ENCODE measurements around the gene A4GNT.
"Not testable (repeated sequence)": the region's sequence is repeated elsewhere in the genome, so short reads cannot be mapped to it uniquely, and the experiment has no call there.

The A4GNT gene

DNA sequence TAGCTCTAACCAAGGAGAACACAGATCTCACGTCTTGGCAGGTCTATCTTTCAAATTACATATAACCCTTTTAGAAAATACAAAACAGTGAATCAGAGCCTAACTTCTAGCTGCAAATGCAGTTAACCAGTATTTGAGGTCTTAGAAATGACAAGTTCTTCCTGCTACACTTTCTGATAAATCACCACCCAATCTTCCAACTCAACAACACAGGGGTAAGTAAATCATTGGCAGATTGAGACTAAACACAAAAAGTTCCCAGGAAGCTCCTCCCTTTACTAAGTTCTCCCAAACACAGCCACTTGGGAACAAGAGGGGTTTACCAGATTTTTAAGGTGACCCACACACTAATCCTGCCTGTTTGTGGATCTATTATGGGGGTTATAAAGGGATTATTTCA lies at the start of gene A4GNT:
Gene A4GNT (minus strand): TSS at position 152 of the 400 bp plus-strand sequence. CDS start 1,134 bp downstream, outside the sequence.
- no peak for DNase-seq (ENCODE audit: low spot score)

DNA sequence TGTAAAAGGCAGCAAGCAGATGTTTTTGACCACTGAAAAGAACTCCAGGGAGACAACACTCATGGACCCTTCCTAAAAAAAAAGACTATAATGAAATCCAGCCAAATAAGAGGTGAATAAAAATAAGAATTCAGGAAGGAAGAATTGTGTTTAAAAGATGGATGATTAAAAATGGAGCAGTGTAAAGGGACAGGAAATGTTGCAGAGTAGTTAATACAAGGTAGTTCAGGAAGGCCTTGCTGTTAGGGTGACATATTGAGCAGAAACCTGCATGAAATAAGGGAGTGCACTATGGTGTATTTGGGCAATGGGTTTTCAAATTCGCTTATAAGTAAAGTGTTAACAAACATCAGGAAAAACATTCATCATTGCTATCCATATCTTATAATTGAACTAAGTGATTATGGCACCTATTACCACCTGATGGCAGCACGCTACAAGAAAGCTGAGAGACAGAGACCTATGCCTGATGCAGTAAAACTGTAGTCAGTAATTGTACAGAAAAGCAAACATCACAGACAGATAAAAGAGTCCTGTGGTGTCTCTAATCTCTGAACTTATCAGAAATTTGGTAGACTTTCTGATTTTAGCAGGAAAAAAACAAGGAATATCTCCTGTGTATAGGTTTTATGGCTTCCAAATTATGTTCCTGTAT lies 48.3 kb upstream of the A4GNT start:
- DNase-seq (ENCODE audit: low spot score): peak; percentile 39

DNA sequence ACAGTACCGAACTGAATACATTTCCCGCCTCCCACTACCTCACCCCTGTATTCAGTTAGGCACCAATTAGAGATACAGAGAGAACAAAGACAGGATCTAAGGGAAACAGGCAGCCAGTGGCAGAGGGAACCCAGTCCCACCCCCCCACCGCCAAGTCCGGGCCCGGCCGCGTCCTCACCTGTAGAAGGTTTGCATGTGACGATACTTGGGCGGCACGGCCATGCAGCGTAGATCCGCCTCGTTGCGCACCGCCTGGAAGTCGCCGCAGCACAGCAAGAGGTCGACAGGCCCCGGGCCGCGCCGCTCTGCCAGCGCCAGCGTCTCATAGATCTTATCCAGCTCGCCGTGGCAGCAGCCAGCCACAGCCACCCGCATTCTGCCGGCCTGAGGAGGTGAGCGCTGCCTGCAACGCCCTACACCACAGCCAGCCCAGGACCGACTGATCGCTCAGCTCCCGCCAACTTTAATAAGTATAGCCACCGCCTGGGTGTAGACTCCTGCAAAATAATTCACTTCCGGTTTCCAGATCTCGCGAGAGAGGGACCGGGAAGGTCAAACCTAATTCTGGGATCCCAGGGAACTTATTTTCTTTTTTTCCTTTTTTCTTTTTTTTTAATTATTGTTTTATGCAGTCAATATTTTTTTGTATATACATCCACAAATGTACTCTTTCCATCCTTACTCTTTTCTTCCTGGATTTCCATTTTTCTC lies 42.4 kb upstream of the A4GNT start, which contains the start of gene DBR1:
Gene DBR1 (minus strand): TSS at position 501 of the 711 bp plus-strand sequence. CDS start 126 bp downstream, at position 375.
- DNase-seq (ENCODE audit: low spot score): peak; percentile 68

DNA sequence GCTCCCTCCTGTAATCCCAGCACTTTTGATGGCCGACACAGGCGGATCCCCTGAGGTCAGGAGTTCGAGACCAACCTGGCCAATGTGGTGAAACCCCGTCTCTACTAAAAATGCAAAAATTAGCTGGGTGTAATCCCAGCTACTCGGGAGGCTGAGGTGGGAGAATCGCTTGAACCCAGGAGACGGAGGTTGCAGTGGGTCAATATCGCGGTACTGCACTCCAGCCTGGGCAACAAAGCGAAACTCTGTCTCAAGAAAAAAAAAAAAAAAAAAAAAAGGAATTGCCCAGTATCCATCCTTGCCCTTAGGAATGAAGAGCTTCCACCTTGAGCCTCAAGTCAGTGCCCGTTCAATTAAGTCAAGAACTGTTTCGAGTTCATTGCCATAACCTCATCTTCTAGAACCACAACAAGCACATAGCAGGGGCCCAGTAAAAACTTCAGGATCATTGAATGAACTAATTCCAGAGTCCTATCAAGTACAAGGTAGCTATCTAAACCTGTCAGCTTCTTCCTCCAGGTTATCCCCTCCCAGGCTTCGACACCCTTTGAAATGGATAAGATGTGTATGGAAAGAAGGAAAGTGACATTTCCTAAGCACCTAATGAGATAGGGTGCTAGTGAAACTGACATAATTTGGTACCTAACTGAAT lies 41.7 kb upstream of the A4GNT start:
- no peak for DNase-seq (ENCODE audit: low spot score)

DNA sequence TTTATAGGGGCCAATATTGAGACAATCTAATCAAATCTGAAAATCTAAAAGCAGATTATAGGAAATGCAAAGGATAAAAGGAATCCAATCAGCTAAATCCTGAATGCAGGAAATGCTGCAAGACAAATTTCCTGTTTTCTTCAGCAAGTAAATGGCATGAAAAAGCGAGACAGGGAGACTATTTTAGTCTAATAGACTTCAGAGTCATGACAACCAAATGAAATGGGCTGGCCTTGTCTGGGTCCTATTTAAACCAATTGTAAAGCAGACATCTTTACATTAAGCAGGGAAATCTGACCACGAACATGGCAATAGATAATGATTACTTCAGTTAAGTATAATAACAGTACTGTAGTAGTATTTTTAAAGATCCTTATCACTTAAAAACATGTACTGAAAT lies 40.4 kb upstream of the A4GNT start:
- no peak for DNase-seq (ENCODE audit: low spot score)

DNA sequence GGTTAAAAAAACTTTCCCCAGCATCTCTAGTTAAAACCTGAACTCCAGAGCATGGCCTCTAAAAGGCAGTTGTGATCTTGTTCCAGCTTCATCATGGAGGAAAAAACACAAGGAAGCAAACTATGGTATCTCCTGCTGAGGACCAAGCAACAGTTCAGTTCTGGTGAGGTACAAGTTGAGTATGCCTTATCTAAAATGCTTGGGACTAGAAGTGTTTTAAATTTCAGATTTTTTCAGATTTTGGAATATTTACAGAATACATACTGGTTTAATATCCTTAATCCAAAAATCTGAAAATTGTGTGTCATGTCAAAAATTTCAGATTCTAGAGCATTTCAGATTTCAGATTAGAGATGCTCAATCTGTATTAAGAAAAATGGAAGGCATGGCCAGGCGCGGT lies 32.9 kb upstream of the A4GNT start:
- DNase-seq (ENCODE audit: low spot score): no peak

DNA sequence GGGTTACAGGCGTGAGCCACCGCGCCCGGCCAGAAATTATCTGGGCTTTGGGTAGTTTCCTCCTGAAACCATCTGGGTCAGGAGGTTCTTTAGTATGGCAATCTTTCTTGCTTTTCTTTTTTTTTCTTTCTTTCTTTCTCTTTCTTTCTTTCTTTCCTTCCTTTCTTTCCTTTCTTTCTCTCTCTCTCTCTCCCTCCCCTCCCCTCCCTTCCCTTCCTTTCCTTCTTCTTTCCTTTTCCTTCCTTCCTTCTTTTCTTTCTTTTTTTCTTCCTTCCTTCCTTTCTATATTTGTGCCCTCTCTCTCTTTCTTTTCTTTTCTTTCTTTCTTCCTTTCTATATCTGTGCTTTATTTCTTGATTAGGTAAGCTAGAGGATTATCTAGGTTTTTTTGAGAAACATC lies 25.6 kb upstream of the A4GNT start:
- no peak for DNase-seq (ENCODE audit: low spot score)

DNA sequence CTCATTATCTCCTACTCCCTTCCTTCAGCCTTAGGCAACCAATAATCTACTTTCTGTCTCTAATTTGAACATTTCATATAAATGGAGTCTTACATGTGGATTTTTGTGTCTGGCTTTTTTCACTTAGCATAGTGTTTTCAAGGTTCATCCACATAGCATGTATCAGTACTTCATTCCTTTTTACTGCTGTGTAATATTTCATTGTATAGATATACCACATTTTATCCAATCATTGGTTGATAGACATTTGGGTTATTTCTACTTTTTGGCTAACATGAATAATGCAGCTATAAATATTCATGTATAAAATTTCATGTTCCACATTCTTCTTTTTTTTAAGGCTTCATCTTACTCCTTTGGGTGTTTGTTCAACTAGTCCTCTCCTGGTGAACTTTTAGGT lies 22.3 kb upstream of the A4GNT start:
- no peak for DNase-seq (ENCODE audit: low spot score)

DNA sequence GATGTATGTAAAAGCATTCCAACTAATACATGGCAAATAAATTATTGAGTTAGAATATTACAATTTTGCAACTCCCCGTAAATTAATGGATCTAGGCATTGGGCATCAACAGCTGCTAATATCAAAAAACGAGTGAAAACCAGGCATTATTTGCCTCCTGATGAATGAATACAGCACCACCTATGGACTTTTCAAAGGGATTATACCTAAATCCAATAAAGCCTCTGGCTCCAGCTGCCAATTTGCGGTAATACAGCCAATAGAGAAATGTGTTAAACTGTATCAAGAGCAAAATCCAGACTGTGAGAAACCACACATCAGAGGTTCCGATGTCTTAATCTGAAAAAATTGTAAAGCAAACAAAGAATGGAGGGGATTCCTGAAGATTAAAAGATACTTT lies 16.3 kb upstream of the A4GNT start:
- no peak for DNase-seq (ENCODE audit: low spot score)

DNA sequence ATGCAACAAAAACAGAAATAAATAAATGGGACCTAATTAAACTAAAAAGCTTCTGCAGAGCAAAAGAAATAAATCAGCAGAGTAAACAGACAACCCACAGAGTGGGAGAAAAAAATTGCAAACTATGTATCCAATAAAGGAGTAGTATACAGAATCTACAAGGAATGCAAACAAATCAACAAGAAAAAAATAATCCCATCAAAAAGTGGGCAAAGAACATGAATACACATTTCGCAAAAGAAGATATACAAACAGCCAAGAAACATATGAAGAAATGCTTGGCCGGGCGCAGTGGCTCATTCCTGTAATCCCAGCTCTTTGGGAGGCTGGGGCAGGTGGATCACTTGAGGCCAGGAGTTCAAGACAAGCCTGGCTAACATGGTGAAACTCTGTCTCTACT lies 10.0 kb upstream of the A4GNT start:
- not testable (repeated sequence) for DNase-seq (ENCODE audit: low spot score)

DNA sequence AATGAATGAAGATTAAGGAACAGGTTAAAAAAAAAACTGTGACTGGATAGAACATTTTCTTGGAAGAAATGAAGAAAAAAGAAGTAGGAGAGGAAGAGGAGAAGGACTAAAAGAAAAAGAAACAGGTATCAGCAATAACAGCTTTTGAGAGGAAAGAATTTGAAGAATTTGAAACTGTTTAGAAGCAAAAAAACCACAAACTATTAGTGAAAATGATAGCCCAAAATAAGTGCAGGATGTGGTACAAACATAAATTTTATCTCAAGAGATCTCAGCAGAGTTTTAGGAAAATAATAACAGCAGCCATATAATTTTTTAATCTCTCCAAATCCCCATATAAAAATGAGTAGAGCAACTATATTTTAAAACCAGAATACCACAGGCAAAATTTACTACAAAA lies 8.8 kb upstream of the A4GNT start:
- no peak for DNase-seq (ENCODE audit: low spot score)

DNA sequence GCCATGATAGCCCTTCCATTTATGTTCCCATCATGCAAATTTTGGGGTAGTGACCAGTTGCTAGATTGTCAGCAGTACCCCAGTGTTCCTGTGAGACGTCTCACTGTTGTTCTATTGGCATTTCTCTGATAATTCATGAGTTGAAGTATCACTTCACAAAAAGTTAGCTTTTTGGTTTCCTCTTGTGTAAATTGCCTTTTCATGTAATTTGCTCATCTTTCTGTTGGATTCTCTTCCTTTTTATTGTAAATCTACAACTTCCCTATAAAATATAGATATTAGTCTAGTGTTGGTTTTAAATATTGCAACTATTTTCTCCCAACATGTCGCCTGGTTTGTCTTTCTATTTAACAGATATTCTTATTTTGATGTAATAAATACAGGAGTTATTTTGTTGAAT lies 7.5 kb upstream of the A4GNT start:
- DNase-seq (ENCODE audit: low spot score): no peak

DNA sequence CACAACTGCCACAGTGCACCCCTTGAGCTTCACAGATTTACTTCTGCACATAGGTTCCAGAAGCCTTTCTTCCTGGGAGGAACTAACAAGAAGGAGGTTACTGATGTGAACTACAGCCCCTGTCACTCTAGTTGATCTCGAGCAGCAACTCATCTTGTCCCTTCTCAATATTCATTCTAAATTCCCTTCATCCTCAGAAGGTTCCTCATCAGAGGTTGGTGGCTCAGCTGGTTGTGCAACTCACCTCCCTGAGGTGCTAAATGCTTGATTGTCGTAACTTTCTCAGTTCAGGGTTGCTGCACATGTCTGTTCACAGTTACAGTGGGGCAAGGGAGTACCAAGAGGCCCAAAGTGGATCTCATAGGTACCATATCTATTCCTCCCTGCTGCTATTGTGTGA lies 5.7 kb upstream of the A4GNT start:
- DNase-seq (ENCODE audit: low spot score): no peak

DNA sequence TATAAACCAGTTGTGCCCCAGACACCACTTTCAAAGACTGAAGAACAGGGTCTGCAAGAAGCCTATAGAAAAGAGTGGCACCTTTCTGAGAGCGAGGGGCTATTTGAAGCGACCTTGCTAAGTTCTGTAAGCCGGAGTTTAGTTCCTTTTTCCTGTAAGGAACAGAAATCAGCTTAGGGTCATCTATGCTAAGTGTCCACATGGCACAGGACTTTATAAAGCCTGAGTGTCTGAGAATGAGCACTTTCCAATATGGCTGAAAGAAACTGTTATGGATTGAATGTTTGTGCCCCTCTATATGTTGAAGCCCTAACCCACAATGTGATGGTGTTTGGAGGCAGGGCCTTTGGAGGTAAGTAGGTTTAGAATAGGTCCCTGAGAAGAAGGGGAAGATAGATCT lies 4.0 kb upstream of the A4GNT start:
- no peak for DNase-seq (ENCODE audit: low spot score)

DNA sequence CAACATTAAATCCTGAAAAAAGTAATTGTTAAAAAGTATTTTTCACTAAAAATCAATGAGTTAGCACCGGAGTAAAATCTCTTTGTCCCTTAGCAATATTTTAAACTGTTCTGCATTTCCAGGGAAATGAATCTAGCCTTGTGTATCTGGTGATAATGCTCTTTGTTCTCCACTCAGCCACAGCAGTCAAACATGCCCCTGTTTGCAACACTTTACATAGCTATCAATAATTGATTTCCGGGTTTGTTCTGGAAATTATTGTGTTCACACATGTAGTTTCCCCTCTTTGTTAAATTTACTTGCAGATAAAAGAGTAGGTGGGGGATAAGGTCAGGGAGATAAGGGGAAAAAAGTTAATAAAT lies 3.6 kb upstream of the A4GNT start:
- no peak for DNase-seq (ENCODE audit: low spot score)

DNA sequence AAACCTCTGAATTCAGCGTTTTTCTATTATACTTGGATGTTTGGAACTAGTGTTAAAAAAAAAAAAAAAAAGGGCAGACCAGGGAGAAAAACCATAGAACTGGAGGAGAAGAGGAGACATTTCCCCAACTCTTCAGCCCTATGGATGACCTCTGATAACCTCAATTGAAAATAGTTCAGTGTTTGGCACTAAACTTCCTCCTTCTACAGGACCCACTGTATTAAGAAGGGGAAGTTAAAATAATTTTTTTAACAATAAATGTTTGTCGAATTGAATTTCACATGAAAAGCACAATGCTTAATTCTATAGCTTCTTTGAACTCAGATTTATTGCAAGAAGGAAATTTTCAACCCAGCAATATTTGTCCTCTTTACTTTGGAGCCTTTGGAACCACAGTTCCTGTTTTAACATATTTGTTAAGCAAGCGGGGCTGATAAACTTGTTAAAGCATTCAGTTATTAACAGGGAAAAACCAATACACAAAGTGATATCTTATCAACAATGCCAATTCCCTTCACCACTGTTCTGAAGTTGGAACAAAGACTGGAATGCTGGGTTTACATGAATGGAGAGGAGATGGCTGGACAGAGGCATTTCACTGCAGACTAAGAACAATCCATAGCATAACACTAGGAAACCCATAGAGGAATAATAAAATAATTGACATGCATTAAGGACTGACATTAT lies 3.1 kb upstream of the A4GNT start:
- no peak for DNase-seq (ENCODE audit: low spot score)

DNA sequence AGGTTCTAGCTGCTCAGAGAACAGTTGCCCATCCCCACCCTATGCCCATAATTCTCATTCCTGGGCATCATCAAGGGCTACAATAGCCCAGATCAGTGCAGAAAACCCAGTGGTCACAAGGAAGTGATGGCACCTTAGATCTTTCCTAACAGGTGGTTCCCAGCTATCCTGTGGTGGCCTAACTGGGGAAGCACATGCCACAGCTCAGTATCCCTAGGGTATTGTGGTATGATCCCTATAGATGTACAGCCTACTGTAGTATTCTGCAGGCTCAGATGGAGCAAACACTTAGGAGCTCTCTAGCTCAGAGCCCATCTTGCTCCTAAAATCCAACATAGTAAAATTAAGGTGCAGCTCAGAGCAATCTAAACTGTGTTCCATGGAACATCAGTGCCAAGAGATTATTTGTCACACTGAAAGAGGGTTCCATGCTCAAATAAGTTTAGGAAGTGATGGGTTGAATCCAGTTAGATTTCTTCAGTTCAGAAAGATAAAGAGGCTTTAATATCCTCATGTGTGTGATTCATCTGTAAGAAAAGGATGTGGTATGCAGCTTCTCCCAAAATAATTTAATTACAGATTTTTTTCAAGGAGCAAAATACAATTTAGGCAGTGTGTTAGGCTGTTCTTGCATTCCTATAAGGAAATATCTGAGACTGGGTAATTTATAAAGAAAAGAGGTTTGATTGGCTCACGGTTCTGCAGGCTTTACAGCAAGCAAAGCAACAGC lies 4.4 kb downstream of the A4GNT start:
- DNase-seq (ENCODE audit: low spot score): no peak

DNA sequence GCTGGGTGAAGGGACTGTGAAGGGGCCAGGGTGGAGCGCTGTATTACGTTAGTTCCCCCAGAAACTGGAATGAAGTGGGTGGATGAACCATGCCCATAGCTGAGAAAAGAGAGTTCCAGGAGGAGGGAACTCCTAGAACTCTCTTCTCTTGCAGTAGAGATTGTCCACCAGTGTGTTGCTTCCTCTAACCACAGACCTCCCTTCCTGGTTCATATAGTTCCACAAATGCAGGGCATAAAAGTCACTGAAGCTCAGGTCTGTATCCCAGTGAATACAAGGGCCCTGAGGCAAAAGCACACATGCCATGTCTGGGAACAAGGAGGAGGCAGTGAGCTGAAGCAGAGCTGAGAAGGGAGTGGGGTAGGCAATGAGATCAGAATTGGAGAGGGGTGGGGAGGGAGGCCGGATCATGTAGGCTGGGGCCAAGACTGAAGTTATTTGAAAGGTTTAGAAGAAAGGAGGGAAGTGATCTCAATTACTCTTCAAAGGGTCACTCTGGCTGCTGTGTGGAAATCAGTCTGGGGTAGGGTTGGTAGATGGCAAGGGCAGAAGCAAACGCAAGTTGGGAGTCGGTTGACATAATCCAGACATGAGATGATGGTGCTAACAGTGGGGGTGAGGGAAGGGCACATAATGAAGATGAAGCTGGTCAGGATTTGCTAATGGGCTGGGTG lies 6.5 kb downstream of the A4GNT start:
- DNase-seq (ENCODE audit: low spot score): no peak

DNA sequence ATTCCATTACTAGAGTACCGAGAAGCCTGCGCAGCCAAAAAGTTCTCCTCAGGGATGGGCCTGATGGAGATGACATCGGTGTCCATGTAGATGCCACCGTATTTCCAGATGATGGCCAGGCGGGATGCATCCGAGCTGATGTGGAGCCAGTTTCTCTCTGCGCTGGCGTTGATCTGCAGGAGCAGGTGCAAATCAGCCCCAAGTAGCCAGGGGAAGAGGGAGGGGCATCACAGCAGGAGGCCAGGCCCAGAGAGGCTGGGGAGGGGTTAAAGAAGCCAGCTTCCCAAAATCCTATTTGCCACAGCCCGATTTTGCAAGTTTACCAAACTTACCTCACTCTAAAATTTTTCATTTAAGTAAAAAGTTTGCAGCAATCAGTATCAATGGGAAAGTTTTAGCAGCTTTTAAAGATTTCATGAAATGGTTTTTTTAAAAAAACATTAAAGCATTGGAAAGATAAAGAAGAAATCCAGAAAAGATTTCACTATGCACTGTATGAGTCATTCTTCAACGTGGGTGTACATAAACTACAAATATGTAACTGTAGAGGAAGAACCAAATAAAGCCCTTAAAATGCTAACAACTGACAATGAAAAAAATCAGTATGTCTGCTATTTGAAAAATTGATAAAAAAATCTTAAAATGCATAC lies 7.4 kb downstream of the A4GNT start:
- no peak for DNase-seq (ENCODE audit: low spot score)

DNA sequence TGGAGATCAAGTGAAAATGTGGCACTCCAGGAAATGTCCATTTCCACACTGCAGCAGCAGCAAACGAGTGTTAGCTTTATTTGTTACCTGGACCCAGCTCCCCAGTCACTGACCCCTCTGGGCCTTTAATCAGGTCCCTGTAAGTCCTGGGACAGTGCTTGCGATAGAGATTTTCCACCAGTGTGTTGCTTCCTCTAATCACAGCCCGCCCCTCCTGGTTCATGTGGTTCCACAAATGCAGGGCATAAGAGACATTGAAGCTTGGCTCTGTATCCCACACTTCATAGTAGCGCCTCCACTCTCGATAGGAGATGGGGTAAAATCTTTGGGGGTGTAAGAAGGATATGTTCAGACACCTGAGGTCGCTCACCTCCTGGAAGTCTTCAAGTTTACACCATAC lies 8.0 kb downstream of the A4GNT start:
- DNase-seq (ENCODE audit: low spot score): no peak

DNA sequence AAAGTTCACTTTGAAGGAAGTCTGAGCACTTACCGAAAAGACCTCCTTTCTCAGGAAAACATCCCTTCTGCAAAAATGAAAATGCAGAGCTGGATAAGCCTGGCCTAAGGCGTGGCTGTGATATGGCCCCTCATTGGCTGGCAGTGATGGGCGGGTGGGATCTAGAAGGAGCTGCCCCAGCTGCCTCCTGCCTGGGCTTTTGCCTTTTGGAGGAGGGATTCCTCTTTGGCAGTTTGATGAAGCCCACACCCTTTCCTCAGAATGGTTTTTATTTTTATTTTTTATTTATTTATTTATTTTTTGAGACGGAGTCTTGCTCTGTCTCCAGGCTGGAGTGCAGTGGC lies 12.8 kb downstream of the A4GNT start:
- DNase-seq (ENCODE audit: low spot score): no peak

All from HuH-7.5 (cell line).